K562 (cell line): Measurements from ENCODE around the gene DEGS1. TPM values are rescaled to one million over a fixed set of nuclear protein-coding genes. Genes with fewer than 3 reads are reported as not detected.

Experiments used
- ATAC-seq: fragments of 200-7000 bp; cut with Tn5 transposase; 3 replicates; pipeline ENCODE4 v1.9.1; 2020; ENCODE audit warnings: moderate library complexity
- BruUV-seq: library from RNA; stranded (reverse); fragments of 400-500 nt; replicated peaks from 2 replicates; lab custom pipeline; 2021; lab: Mats Ljungman, UMichigan
- CTCF ChIA-PET: fragments of 300-600 bp; formaldehyde crosslinking; extraction: SDS; loops from one replicate; lab custom pipeline; 2021; ENCODE audit warnings: low intra/inter-chr PET ratio; lab: Yijun Ruan, JAX
- POLR2A ChIA-PET: fragments of 300-600, 350-650 bp; sonication (Branson Sonifier 250); formaldehyde crosslinking; extraction: SDS; loops from one replicate; lab custom pipeline; 2021; ENCODE audit warnings: antibody characterized with exemption, inconsistent platforms; lab: Yijun Ruan, JAX
- DNase-seq, 4 experiments: peaks; one replicate each; pipeline versions ENCODE4 v3.0.0 to v3.0.0-alpha.2; 2011 to 2018; ENCODE audit warnings: low spot score in 3 of 4, mixed read lengths in 3 of 4; ENCODE audit errors: extremely low read depth in 1 of 4
- FAIRE-seq: peaks from 2 replicates; lab custom pipeline; 2011; peaks lifted over from hg19 to GRCh38; lab: Jason Lieb, UNC
- H2AFZ ChIP-seq: 2 replicates; pipeline ENCODE4 v1.6.0; 2011; ENCODE audit warnings: low read depth, low read length, control low read depth, inconsistent platforms
- H3K27ac ChIP-seq: fragments of 200-600 bp; 3 replicates; pipeline ENCODE4 v1.8.0; 2011; ENCODE audit warnings: low read depth, mild to moderate bottlenecking, control low read depth, inconsistent platforms, low read length, moderate library complexity, mixed read lengths; ENCODE audit errors: extremely low read depth
- H3K27me3 ChIP-seq, 2 experiments: fragments of 300-600 bp in 1 of 2; 2 replicates in 1 of 2; 3 replicates in 1 of 2; pipeline versions ENCODE4 v1.6.0 to v1.8.0; 2011; ENCODE audit warnings: inconsistent platforms in 2 of 2, low read length in 2 of 2, mild to moderate bottlenecking in 1 of 2, mixed read lengths in 1 of 2, moderate library complexity in 1 of 2; ENCODE audit not compliant: control insufficient read depth in 2 of 2, insufficient read depth in 2 of 2
- H3K36me3 ChIP-seq: fragments of 300-600 bp; 3 replicates; pipeline ENCODE4 v1.8.0; 2011; ENCODE audit warnings: mild to moderate bottlenecking, low read length, inconsistent platforms; ENCODE audit not compliant: control insufficient read depth, insufficient read depth
- H3K4me1 ChIP-seq, 2 experiments: fragments of 200-600 bp in 1 of 2; replicated peaks in 1 of 2; 2 replicates in 1 of 2; 3 replicates in 1 of 2; pipeline versions ENCODE4 v1.5.1 to v1.8.0; 2011; ENCODE audit warnings: inconsistent platforms in 2 of 2, low read length in 2 of 2, mild to moderate bottlenecking in 1 of 2, mixed read lengths in 1 of 2, moderate library complexity in 1 of 2; ENCODE audit not compliant: control insufficient read depth in 2 of 2, insufficient read depth in 2 of 2
- H3K4me2 ChIP-seq: 2 replicates; pipeline ENCODE4 v1.6.1; 2011; ENCODE audit warnings: low read length, control low read depth, inconsistent platforms, mixed read lengths; ENCODE audit not compliant: insufficient read depth
- H3K4me3 ChIP-seq: fragments of 200-600 bp; sonication (generic), shearing (Covaris generic); 2 replicates; pipeline ENCODE4 v1.5.1; 2016; ENCODE audit warnings: control low read depth, inconsistent platforms
- H3K79me2 ChIP-seq: fragments of 200-600 bp; 3 replicates; pipeline ENCODE4 v1.8.0; 2011; ENCODE audit warnings: low read length, inconsistent platforms; ENCODE audit not compliant: control insufficient read depth, insufficient read depth
- H3K9ac ChIP-seq, 2 experiments: 2 replicates each; pipeline versions ENCODE4 v1.6.0 to v1.6.1; 2011; ENCODE audit warnings: low read depth in 2 of 2, low read length in 2 of 2, control low read depth in 1 of 2, inconsistent platforms in 1 of 2, mild to moderate bottlenecking in 1 of 2, mixed read lengths in 1 of 2; ENCODE audit not compliant: insufficient read depth in 1 of 2
- H3K9me1 ChIP-seq: one replicate; pipeline ENCODE4 v1.6.0; 2011; ENCODE audit warnings: inconsistent platforms, mild to moderate bottlenecking, low read length, moderate library complexity; ENCODE audit not compliant: control insufficient read depth, insufficient read depth
- H3K9me3 ChIP-seq: replicated peaks from 2 replicates; pipeline ENCODE4 v1.5.1; 2011; ENCODE audit warnings: low read depth, low read length, inconsistent platforms; ENCODE audit not compliant: control insufficient read depth, insufficient read depth
- H4K20me1 ChIP-seq: replicated peaks from 2 replicates; pipeline ENCODE4 v1.6.1; 2011; ENCODE audit warnings: low read length, inconsistent platforms, mixed read lengths; ENCODE audit not compliant: control insufficient read depth, insufficient read depth
- NEUROD1 ChIP-seq: fragments of 150-350 bp; IDR thresholded peaks from 2 replicates; pipeline ENCODE4 v1.6.1; 2014; ENCODE audit warnings: borderline replicate concordance, low read length, low read depth; ENCODE audit not compliant: partially characterized antibody
- SAFB ChIP-seq: fragments of 200-400 bp; formaldehyde crosslinking; IDR thresholded peaks from 2 replicates; pipeline ENCODE4 v1.6.1; 2017; ENCODE audit warnings: low read depth, low read length, borderline replicate concordance
- SETDB1 ChIP-seq: IDR thresholded peaks from one replicate; pipeline ENCODE4 v1.6.1; 2012; ENCODE audit warnings: low read length, control low read depth, inconsistent platforms
- SIN3A ChIP-seq, 2 experiments: fragments of 150-350 bp in 1 of 2; IDR thresholded peaks; 2 replicates each; pipeline ENCODE4 v1.6.1; 2011 to 2016; ENCODE audit warnings: borderline replicate concordance in 2 of 2, low read depth in 2 of 2, low read length in 2 of 2, mild to moderate bottlenecking in 2 of 2, moderate library complexity in 2 of 2; ENCODE audit not compliant: control insufficient read depth in 1 of 2
- WGBS: fragments of 100-300 bp; shearing (Covaris generic); methylation state at CpG from one replicate; pipeline ENCODE4 v1.1.6; 2016; ENCODE audit warnings: low coverage, mixed read lengths; ENCODE audit not compliant: insufficient coverage; ENCODE audit errors: missing lambda C conversion rate; 5-methylcytosine and 5-hydroxymethylcytosine counted together
- in situ Hi-C: fragments of 300-500 bp; cut with MboI; formaldehyde crosslinking; loops from 4 replicates; pipeline ENCODE4 v1.15.0; 2018; ENCODE audit warnings: inconsistent platforms, mixed read lengths
- intact Hi-C: fragments of 100-400 bp; cut with micrococcal nuclease; formaldehyde crosslinking; loops from 2 replicates; pipeline ENCODE4 v1.14.2; 2022
- polyA plus RNA-seq, 8 experiments: library from polyadenylated mRNA; depleted of rRNA in 4 of 8; stranded (reverse) in 5 of 8; unstranded in 3 of 8; fragments of >200 nt; fragmentation: Nextera tagmentation in 2 of 8; fragmentation: Illumina TruSeq in 1 of 8; extraction: Ambion mirVana in 2 of 8; extraction: Trizol in 1 of 8; gene quantifications; 2 replicates each; pipeline versions ENCODE4 v1.2.1 to v1.2.3, GENCODE V29; 2011 to 2014; ENCODE audit warnings: inconsistent platforms in 1 of 8, missing spikeins in 1 of 8
- total RNA-seq, 7 experiments: library from RNA; depleted of rRNA in 6 of 7; stranded (reverse); fragments of >200 nt in 6 of 7; fragmentation: Illumina TruSeq in 2 of 7; extraction: Trizol in 2 of 7; gene quantifications; 2 replicates each; pipeline versions ENCODE4 v1.2.1 to v1.2.3, GENCODE V29; 2011 to 2021; ENCODE audit warnings: low replicate concordance in 1 of 7
- TF ChIP-seq, protein P1 (sequence below), 2 experiments: fragments of 450-650 bp in 1 of 2; sonication (generic) in 1 of 2; formaldehyde crosslinking in 1 of 2; IDR thresholded peaks; 2 replicates each; pipeline versions ENCODE4 v1.7.1 to v1.9.0; 2016 to 2022; ENCODE audit warnings: inconsistent platforms in 1 of 2, mild to moderate bottlenecking in 1 of 2, missing genetic modification reagents in 1 of 2

Gene DEGS1
- total and polyA plus RNA-seq, 9 of the 15 experiments (the other 6 are each of a cell fraction or from before 2014, with no cell fraction given), result 12.3 to 95.0 (median 38.8) TPM

GRCh38 chr1:224137518-224137917 is 45.5 kb upstream of the DEGS1 start:
- H3K4me1 ChIP-seq, result no peaks in the 10 kb centered on the region
- FAIRE-seq (no peak), ATAC-seq (no peak; the same call in 1 of the 3 replicates), DNase-seq (no peak)
- no peak overlapping the region for H2AFZ ChIP-seq
- in situ Hi-C loops (no loop called here), intact Hi-C loops (no loop called here)
- no peak overlapping the region for H3K4me2 ChIP-seq
- no peak overlapping the region for H3K4me3 ChIP-seq
- H3K9ac ChIP-seq, result no peak overlapping the region
- H3K36me3 ChIP-seq, result peaks cover 70% of the 10 kb centered on the region
- ChIA-PET CTCF (no interaction called here), POLR2A (interaction anchor here (0.7 to 2.3 kb wide), 3 partner anchors 15 to 220 kb away, joined by 3 to 5 read pairs (median 3); no protein-coding TSS in a partner anchor)
- H3K27ac ChIP-seq, result no peak overlapping the region
- no peaks in the 10 kb centered on the region for H4K20me1 ChIP-seq
- no peaks in the 10 kb centered on the region for H3K9me3 ChIP-seq
- BruUV-seq, result TSS peak; percentile 23
- H3K79me2 ChIP-seq, result peaks cover 4% of the 10 kb centered on the region; the same call in 1 of the 3 replicates
- TF ChIP-seq SAFB, result no peak
- no peak for TF ChIP-seq NEUROD1
- no peaks in the 10 kb centered on the region for H3K27me3 ChIP-seq
- H3K9me1 ChIP-seq, result no peaks in the 10 kb centered on the region

- Histone ChIP-seq H3K4me1 (no peaks in the 10 kb centered on the region), H2AFZ (no peak overlapping the region), H3K9me1 (no peaks in the 10 kb centered on the region), H3K9me3 (no peaks in the 10 kb centered on the region), H3K4me2 (no peak overlapping the region), H3K9ac (no peak overlapping the region), H3K27ac (no peak overlapping the region), H3K79me2 (0 out of 3 replicates have a peak, but pooled peaks cover 2% of the 10 kb centered on the region), H3K27me3 (no peaks in the 10 kb centered on the region), H4K20me1 (no peaks in the 10 kb centered on the region), H3K36me3 (peaks cover 64% of the 10 kb centered on the region), H3K4me3 (no peak overlapping the region)
- in situ Hi-C loops (no loop called here), intact Hi-C loops (no loop called here)
- 85% methylated on average over 3 of the region's 3 CpGs for WGBS
- FAIRE-seq, result no peak
- ATAC-seq, result no peak
- TF ChIP-seq SIN3A (IDR thresholded peaks at IDR 0.05; ENCODE audit: borderline replicate concordance in 2 of 2, control insufficient read depth in 1 of 2, low read depth in 2 of 2, low read length in 2 of 2), result no peak
- no peak for TF ChIP-seq SETDB1
- TF ChIP-seq, protein P1, sequence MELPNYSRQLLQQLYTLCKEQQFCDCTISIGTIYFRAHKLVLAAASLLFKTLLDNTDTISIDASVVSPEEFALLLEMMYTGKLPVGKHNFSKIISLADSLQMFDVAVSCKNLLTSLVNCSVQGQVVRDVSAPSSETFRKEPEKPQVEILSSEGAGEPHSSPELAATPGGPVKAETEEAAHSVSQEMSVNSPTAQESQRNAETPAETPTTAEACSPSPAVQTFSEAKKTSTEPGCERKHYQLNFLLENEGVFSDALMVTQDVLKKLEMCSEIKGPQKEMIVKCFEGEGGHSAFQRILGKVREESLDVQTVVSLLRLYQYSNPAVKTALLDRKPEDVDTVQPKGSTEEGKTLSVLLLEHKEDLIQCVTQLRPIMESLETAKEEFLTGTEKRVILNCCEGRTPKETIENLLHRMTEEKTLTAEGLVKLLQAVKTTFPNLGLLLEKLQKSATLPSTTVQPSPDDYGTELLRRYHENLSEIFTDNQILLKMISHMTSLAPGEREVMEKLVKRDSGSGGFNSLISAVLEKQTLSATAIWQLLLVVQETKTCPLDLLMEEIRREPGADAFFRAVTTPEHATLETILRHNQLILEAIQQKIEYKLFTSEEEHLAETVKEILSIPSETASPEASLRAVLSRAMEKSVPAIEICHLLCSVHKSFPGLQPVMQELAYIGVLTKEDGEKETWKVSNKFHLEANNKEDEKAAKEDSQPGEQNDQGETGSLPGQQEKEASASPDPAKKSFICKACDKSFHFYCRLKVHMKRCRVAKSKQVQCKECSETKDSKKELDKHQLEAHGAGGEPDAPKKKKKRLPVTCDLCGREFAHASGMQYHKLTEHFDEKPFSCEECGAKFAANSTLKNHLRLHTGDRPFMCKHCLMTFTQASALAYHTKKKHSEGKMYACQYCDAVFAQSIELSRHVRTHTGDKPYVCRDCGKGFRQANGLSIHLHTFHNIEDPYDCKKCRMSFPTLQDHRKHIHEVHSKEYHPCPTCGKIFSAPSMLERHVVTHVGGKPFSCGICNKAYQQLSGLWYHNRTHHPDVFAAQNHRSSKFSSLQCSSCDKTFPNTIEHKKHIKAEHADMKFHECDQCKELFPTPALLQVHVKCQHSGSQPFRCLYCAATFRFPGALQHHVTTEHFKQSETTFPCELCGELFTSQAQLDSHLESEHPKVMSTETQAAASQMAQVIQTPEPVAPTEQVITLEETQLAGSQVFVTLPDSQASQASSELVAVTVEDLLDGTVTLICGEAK (IDR thresholded peaks at IDR 0.05), result peak; percentile 66; the same call in 1 of the 2 replicates
- TF ChIP-seq, protein P1 (CRISPR knock-in tag; IDR thresholded peaks at IDR 0.05), result no peak
- no peak for DNase-seq
- no TSS peak for BruUV-seq
- POLR2A ChIA-PET, result interaction anchor here (0.7 to 2.3 kb wide), 3 partner anchors 15 to 220 kb away, joined by 3 to 5 read pairs (median 3); no protein-coding TSS in a partner anchor
- CTCF ChIA-PET, result no interaction called here
Measured at GRCh38 chr1:224138198-224138597, 44.8 kb upstream of the DEGS1 start.
